Stimulated activated naive CD8-positive, alpha-beta T cell treated with anti-CD3 and anti-CD28 coated beads, Interleukin-15, amount 100 ng/mL, for 72 hours (primary cell): ENCODE data around the gene CFAP53.
A peak's percentile ranks its signal among the peaks of the same experiment; 100 is the strongest.
"Not testable (repeated sequence)": the region's sequence is repeated elsewhere in the genome, so short reads cannot be mapped to it uniquely, and the experiment has no call there.

ENCODE experiments used
- ATAC-seq: fragments of 150-1000 bp; cut with Tn5 transposase; 2 replicates; pipeline ENCODE4 v1.10.0; 2021; ENCODE audit warnings: mild to moderate bottlenecking, moderate library complexity
- DNase-seq, 2 donors: peaks; one replicate each; pipeline ENCODE4 v3.0.0; 2021 to 2022
- H3K27ac Mint-ChIP-seq, 2 donors: one replicate each; pipeline ENCODE4 v1.8.0; 2022; ENCODE audit warnings: mild to moderate bottlenecking in 2 of 2, mixed read lengths in 2 of 2, moderate library complexity in 2 of 2
- H3K27me3 Mint-ChIP-seq: one replicate; pipeline ENCODE4 v1.8.0; 2022; ENCODE audit warnings: mixed read lengths
- H3K4me1 Mint-ChIP-seq: one replicate; pipeline ENCODE4 v1.8.0; 2022; ENCODE audit warnings: mild to moderate bottlenecking, mixed read lengths
- H3K4me3 Mint-ChIP-seq, 2 donors: one replicate each; pipeline ENCODE4 v1.8.0; 2022; ENCODE audit warnings: mild to moderate bottlenecking in 2 of 2, mixed read lengths in 2 of 2, moderate library complexity in 1 of 2
- H3K9me3 Mint-ChIP-seq, 2 donors: one replicate each; pipeline ENCODE4 v1.8.0; 2022; ENCODE audit warnings: mixed read lengths in 2 of 2

The CFAP53 gene

GRCh38 chr18:50247561-50247960 is 18.7 kb downstream of the CFAP53 start:
- DNase-seq (no peak), ATAC-seq (no peak)
- H3K9me3 Mint-ChIP-seq, result peaks cover 0 to 5% of the 10 kb centered on the region in 2 donors
- no peaks in the 10 kb centered on the region for H3K27me3 Mint-ChIP-seq
- no peak overlapping the region for H3K4me3 Mint-ChIP-seq
- H3K4me1 Mint-ChIP-seq, result no peaks in the 10 kb centered on the region
- H3K27ac Mint-ChIP-seq, result no peak overlapping the region

DNA sequence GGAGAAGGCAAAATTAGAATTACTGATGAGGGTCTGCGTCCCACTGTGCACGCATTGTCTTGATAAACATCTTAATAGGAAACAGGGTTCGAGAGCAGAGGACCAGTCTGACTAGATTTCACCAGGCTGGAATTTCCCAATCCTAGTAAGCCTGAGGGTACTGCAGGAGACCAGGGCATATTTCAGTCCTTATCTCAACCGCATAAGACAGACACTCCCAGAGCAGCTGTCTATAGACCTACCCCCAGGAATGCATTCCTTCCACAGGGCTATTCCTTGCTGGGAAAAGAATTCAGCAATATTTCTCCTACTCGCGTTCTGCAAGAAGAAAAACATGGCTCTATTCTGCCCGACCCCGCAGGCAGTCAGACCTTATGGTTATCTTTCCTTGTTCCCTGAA is 24.5 kb downstream of the CFAP53 start:
- H3K27me3 Mint-ChIP-seq, DNase-seq, H3K4me1 Mint-ChIP-seq, H3K27ac Mint-ChIP-seq, ATAC-seq, H3K4me3 Mint-ChIP-seq: not testable (repeated sequence)
- peaks cover 18 to 21% of the 10 kb centered on the region in 2 donors for H3K9me3 Mint-ChIP-seq

GRCh38 chr18:50240080-50240563 is 26.2 kb downstream of the CFAP53 start:
- H3K4me3 Mint-ChIP-seq, result no peak overlapping the region
- H3K4me1 Mint-ChIP-seq, result no peaks in the 10 kb centered on the region
- ATAC-seq (peak; percentile 35), DNase-seq (peak in 1 of 2 donors; percentile 14)
- H3K27me3 Mint-ChIP-seq, result no peaks in the 10 kb centered on the region
- H3K9me3 Mint-ChIP-seq, result peaks cover 18 to 21% of the 10 kb centered on the region in 2 donors
- no peak overlapping the region for H3K27ac Mint-ChIP-seq

DNA sequence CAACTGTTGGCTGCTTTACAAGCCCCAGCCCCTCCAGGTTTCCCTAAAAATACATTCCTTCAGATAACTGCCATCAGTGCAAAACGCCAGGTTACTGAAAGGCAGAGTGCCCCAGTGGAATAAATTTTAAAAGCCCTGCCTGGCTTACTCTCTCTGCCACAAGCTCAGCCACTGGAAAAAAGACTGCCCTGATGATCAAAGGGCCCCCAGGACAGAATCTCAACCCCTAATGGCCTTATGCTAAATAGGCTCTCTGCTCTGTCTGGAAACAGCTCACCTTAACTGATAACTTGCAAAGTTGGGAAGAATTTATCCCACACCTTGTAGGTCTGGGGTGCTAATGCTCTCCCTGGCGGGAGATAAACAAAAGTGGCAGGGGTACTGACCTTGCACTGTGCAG is 33.9 kb downstream of the CFAP53 start:
- peaks cover 16% of the 10 kb centered on the region for H3K27me3 Mint-ChIP-seq
- DNase-seq, result no peak
- H3K4me3 Mint-ChIP-seq, result no peak overlapping the region
- peaks cover 7% of the 10 kb centered on the region for H3K4me1 Mint-ChIP-seq
- no peak overlapping the region for H3K27ac Mint-ChIP-seq
- no peaks in the 10 kb centered on the region for H3K9me3 Mint-ChIP-seq
- no peak for ATAC-seq

- ATAC-seq (peak; percentile 54), DNase-seq (no peak)
- peaks cover 7% of the 10 kb centered on the region for H3K4me1 Mint-ChIP-seq
- peak overlapping the region in 1 of 2 donors; percentile 6 for H3K27ac Mint-ChIP-seq
- no peak overlapping the region for H3K4me3 Mint-ChIP-seq
- H3K9me3 Mint-ChIP-seq, result no peaks in the 10 kb centered on the region
- H3K27me3 Mint-ChIP-seq, result peaks cover 16% of the 10 kb centered on the region
Observed at GRCh38 chr18:50231621-50232020, 34.7 kb downstream of the CFAP53 start.

GRCh38 chr18:50220249-50220648 is 46.0 kb downstream of the CFAP53 start:
- Mint-ChIP-seq H3K9me3 (peaks cover 5 to 13% of the 10 kb centered on the region in 2 donors), H3K27me3 (peaks cover 32% of the 10 kb centered on the region)
- H3K4me3 Mint-ChIP-seq, H3K27ac Mint-ChIP-seq, DNase-seq, ATAC-seq, H3K4me1 Mint-ChIP-seq: not testable (repeated sequence)

- no peak overlapping the region for H3K27ac Mint-ChIP-seq
- ATAC-seq (peak; percentile 66), DNase-seq (peak; percentile 18 to 29)
- peaks cover 41% of the 10 kb centered on the region for H3K27me3 Mint-ChIP-seq
- H3K4me1 Mint-ChIP-seq, result no peaks in the 10 kb centered on the region
- no peak overlapping the region for H3K4me3 Mint-ChIP-seq
- H3K9me3 Mint-ChIP-seq, result peaks cover 5 to 13% of the 10 kb centered on the region in 2 donors
Observed at GRCh38 chr18:50218432-50219197, 47.7 kb downstream of the CFAP53 start.

DNA sequence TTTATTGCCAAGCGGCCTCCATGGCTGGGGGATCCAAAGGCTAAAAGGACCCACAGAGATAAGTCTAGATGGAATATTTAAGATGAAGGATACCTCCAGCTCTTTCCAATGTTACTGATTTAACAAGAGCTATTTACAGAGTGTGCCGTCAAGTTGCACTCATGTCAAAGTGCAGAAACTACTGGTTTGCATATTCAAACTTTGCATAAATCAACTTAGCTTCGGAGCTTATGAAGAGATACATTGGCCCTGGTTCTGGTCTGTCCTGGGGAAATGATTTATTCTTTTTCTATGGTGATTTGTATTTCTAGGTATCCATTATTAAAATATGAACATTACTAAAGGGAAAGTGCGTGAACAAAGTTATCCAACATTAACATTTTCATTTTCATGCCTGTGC is 57.0 kb downstream of the CFAP53 start:
- DNase-seq (no peak), ATAC-seq (no peak)
- no peaks in the 10 kb centered on the region for H3K9me3 Mint-ChIP-seq
- H3K27ac Mint-ChIP-seq, result no peak overlapping the region
- H3K4me3 Mint-ChIP-seq, result no peak overlapping the region
- H3K27me3 Mint-ChIP-seq, result peaks cover 45% of the 10 kb centered on the region
- peaks cover 3% of the 10 kb centered on the region for H3K4me1 Mint-ChIP-seq

- H3K9me3 Mint-ChIP-seq, result no peaks in the 10 kb centered on the region
- H3K4me3 Mint-ChIP-seq, result no peak overlapping the region
- DNase-seq (no peak), ATAC-seq (no peak)
- no peak overlapping the region for H3K27ac Mint-ChIP-seq
- peaks cover 10% of the 10 kb centered on the region for H3K4me1 Mint-ChIP-seq
- H3K27me3 Mint-ChIP-seq, result peaks cover 49% of the 10 kb centered on the region
Observed at GRCh38 chr18:50207722-50208121, 58.6 kb downstream of the CFAP53 start.

DNA sequence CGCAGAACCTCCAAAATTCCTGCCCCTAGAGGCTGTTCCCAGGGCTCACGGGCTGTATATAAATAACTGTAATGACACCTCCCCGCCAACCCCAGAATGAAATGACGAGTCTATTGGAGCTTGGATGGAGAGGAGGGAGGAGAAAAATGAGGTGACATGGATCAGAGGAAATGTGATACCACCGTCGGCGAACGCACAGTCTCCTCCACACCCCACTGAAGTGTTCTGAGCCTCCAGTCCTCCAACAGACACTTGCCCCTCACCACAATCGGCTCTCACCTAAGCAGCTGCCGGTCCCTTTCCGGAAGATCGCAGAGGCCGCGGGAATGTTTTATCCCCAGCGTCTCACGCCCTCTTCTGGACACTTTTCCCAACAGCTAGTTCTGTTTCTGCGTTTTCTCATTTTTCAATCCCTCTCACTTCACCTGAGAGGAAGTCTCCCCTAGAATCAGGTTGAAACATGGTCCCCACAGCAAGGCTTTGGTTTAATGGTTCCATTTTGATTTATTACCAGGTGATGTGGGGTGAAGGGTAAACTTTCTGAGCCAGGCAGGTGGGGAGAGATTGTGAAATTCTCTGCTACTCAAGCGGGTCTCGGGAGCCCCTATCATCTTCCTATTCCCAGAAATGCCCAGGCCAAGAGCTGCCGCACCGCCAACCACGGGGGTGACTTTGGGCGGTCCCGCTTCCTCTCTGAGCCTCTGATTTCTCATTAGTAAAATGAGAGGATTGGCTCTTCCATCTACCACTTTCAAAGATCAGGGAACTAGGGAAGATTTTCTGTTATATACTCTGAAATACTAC is 62.3 kb downstream of the CFAP53 start:
- DNase-seq (no peak), ATAC-seq (peak; percentile 42)
- H3K9me3 Mint-ChIP-seq, result peaks cover 0 to 10% of the 10 kb centered on the region in 2 donors
- peaks cover 68% of the 10 kb centered on the region for H3K27me3 Mint-ChIP-seq
- H3K4me1 Mint-ChIP-seq, result peaks cover 10% of the 10 kb centered on the region
- H3K27ac Mint-ChIP-seq, result peak overlapping the region in 1 of 2 donors; percentile 19
- H3K4me3 Mint-ChIP-seq, result peak overlapping the region; percentile 14 to 37

DNA sequence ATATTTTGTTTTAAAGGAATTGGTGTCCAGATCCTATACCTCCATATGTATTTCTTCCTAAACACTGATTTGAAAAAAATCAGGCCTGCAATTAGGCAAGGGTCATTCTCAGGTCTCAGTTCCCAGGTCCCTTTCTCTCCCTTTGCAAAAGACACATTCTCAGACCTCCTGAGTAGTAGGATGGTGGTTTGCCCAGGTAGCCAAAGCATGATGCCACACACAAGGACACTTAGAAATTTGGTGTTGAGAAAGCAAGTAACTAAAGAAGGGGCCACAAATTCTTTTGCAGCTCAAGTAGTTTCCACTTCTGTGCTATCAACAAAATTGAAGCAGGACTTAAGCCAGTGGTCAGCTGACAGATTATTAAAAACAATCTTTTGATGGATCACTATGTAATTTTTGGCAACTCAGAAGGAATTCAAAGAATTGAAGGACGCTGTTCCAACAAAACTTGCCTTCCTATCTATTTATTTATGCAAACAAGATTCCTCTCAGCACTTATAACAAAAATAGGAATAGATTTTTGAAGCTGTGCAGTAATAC is 64.7 kb downstream of the CFAP53 start:
- ATAC-seq (no peak), DNase-seq (no peak)
- Mint-ChIP-seq H3K9me3 (peaks cover 0 to 10% of the 10 kb centered on the region in 2 donors), H3K27ac (no peak overlapping the region), H3K4me3 (no peak overlapping the region), H3K27me3 (peaks cover 92% of the 10 kb centered on the region), H3K4me1 (peaks cover 10% of the 10 kb centered on the region)

GRCh38 chr18:50199921-50200320 is 66.4 kb downstream of the CFAP53 start:
- no peak overlapping the region for H3K27ac Mint-ChIP-seq
- peaks cover 18% of the 10 kb centered on the region for H3K4me1 Mint-ChIP-seq
- H3K4me3 Mint-ChIP-seq, result no peak overlapping the region
- ATAC-seq (no peak), DNase-seq (no peak)
- peaks cover 92% of the 10 kb centered on the region for H3K27me3 Mint-ChIP-seq
- H3K9me3 Mint-ChIP-seq, result peaks cover 0 to 10% of the 10 kb centered on the region in 2 donors

DNA sequence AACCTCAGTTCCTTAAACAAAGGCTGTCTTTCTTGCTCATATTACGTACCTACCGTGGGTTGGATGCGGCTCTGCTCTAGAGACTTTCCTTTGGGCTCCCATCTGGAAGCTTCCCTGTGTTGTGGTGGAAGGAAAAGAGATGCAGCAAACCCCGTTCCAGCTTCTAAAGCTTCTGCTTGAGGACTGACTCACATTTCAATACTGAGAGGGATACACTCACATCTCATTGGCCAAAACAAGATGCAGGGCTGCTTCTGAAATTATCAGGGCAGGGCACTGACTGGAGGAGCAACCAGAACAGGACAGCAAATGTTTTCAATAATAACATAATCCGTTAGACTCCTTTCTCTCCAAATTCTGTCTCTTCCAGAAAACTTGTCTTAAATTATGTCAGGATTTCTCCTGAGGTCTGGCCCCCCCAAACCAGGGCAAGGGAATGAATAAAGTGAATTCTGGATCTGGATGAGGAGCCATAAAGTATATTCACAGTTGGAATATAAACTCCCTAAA is 66.9 kb downstream of the CFAP53 start:
- no peak for DNase-seq
- H3K9me3 Mint-ChIP-seq, result peaks cover 0 to 10% of the 10 kb centered on the region in 2 donors
- no peak overlapping the region for H3K4me3 Mint-ChIP-seq
- ATAC-seq, result no peak
- peaks cover 88% of the 10 kb centered on the region for H3K27me3 Mint-ChIP-seq
- peaks cover 17% of the 10 kb centered on the region for H3K4me1 Mint-ChIP-seq
- no peak overlapping the region for H3K27ac Mint-ChIP-seq

DNA sequence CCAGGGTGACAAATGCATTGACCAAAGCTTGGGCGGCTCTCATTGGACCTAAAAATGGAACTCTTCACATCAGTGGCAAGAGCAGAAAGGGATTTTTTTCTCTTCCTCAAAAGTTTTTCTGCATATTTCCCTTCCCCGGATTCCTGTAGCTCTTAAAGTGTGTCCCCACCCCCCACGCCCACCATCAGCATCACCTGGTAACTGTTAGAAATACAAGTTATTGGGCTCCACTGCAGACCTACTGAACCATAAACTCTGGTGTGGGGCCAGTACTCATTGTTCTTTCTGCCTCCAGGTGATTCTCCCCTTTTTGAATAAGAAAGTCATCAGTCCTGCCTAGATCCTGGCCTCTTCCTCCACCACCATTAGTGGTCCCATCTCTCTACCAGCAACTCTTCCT is 70.0 kb downstream of the CFAP53 start:
- Mint-ChIP-seq H3K4me3 (no peak overlapping the region), H3K27me3 (peaks cover 97% of the 10 kb centered on the region), H3K4me1 (peaks cover 20% of the 10 kb centered on the region), H3K9me3 (peaks cover 0 to 10% of the 10 kb centered on the region in 2 donors), H3K27ac (no peak overlapping the region)
- ATAC-seq, result no peak
- DNase-seq, result no peak

DNA sequence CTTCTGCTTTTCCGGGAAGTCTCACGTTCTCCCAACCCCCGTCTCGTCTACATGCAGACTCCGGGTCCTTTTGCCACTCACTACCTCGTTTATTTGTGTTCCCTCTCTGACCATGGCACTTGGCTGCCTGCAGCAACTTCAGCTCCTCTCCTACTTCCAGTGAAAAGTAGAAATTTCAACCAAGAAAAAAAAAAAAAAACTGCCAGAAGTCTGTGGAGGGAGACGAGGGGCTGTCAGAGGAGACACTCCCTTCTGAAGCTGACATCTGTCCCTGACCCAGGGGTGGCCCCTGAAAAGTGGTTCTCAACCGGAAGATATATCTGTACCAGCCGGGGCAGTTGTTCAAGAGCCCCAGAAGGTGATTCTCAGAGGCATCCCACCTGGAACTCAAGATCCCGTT is 70.6 kb downstream of the CFAP53 start:
- H3K4me3 Mint-ChIP-seq, result peak overlapping the region; percentile 37 to 46
- peaks cover 97% of the 10 kb centered on the region for H3K27me3 Mint-ChIP-seq
- H3K27ac Mint-ChIP-seq, result no peak overlapping the region
- H3K9me3 Mint-ChIP-seq, result peaks cover 0 to 5% of the 10 kb centered on the region in 2 donors
- H3K4me1 Mint-ChIP-seq, result peaks cover 20% of the 10 kb centered on the region
- ATAC-seq, result no peak
- DNase-seq, result no peak
